ENCODE data around the gene AKR7A2.

AKR7A2 gene

GRCh38 chr1:19352839-19353238, 40.9 kb upstream of the AKR7A2 start:
- Histone ChIP-seq H3K27me3 (ENCODE audit: insufficient read depth, poor library complexity, severe bottlenecking) (no peaks in the 10 kb centered on the region), H3K27ac (replicated peaks) (no peak overlapping the region), H3K4me3 (replicated peaks; ENCODE audit: insufficient read depth, low read length) (no peak overlapping the region)
- no peak for DNase-seq (ENCODE audit: low read depth in 1 of 2, low spot score in 1 of 2)
- TF ChIP-seq CTCF (IDR thresholded peaks at IDR 0.05; ENCODE audit: insufficient read depth, low read length) (no peak), POLR2AphosphoS5 (IDR thresholded peaks at IDR 0.05; ENCODE audit: low read depth) (no peak), GABPA (IDR thresholded peaks at IDR 0.05; ENCODE audit: low read depth) (no peak), REST (IDR thresholded peaks at IDR 0.05; ENCODE audit: insufficient replicate concordance, low read depth) (no peak), SPI1 (IDR thresholded peaks at IDR 0.05; ENCODE audit: borderline replicate concordance, low read depth) (no peak)

GRCh38 chr1:19351873-19352272, 39.9 kb upstream of the AKR7A2 start:
- Histone ChIP-seq H3K27me3 (ENCODE audit: insufficient read depth, poor library complexity, severe bottlenecking) (no peaks in the 10 kb centered on the region), H3K27ac (replicated peaks) (no peak overlapping the region), H3K4me3 (replicated peaks; ENCODE audit: insufficient read depth, low read length) (no peak overlapping the region)
- no peak for TF ChIP-seq GABPA (IDR thresholded peaks at IDR 0.05; ENCODE audit: low read depth)
- TF ChIP-seq CTCF (IDR thresholded peaks at IDR 0.05; ENCODE audit: insufficient read depth, low read length), result no peak
- TF ChIP-seq POLR2AphosphoS5 (IDR thresholded peaks at IDR 0.05; ENCODE audit: low read depth), result no peak
- no peak for TF ChIP-seq SPI1 (IDR thresholded peaks at IDR 0.05; ENCODE audit: borderline replicate concordance, low read depth)
- TF ChIP-seq REST (IDR thresholded peaks at IDR 0.05; ENCODE audit: insufficient replicate concordance, low read depth), result no peak
- DNase-seq (ENCODE audit: low read depth in 1 of 2, low spot score in 1 of 2), result no peak

GRCh38 chr1:19350566-19350965, 38.6 kb upstream of the AKR7A2 start:
- no peak for TF ChIP-seq CTCF (IDR thresholded peaks at IDR 0.05; ENCODE audit: insufficient read depth, low read length)
- no peak for TF ChIP-seq SPI1 (IDR thresholded peaks at IDR 0.05; ENCODE audit: borderline replicate concordance, low read depth)
- no peak for TF ChIP-seq POLR2AphosphoS5 (IDR thresholded peaks at IDR 0.05; ENCODE audit: low read depth)
- TF ChIP-seq GABPA (IDR thresholded peaks at IDR 0.05; ENCODE audit: low read depth), result no peak
- TF ChIP-seq REST (IDR thresholded peaks at IDR 0.05; ENCODE audit: insufficient replicate concordance, low read depth), result no peak
- no peak overlapping the region for H3K27ac ChIP-seq (replicated peaks)
- no peaks in the 10 kb centered on the region for H3K27me3 ChIP-seq (ENCODE audit: insufficient read depth, poor library complexity, severe bottlenecking)
- H3K4me3 ChIP-seq (replicated peaks; ENCODE audit: insufficient read depth, low read length), result no peak overlapping the region
- DNase-seq (ENCODE audit: low read depth in 1 of 2, low spot score in 1 of 2), result no peak

Measured in HL-60 (cell line).